Placental epithelial cell (primary cell): ENCODE data around the gene PDP2. TPM values are rescaled to one million over a fixed set of nuclear protein-coding genes. Genes with fewer than 3 reads are reported as not detected.

ENCODE experiments used
- total RNA-seq: library from RNA; depleted of rRNA; stranded (reverse); fragments of >200 nt; gene quantifications from 2 replicates; pipeline ENCODE4 v1.2.3, GENCODE V29; 2012

Gene PDP2, protein sequence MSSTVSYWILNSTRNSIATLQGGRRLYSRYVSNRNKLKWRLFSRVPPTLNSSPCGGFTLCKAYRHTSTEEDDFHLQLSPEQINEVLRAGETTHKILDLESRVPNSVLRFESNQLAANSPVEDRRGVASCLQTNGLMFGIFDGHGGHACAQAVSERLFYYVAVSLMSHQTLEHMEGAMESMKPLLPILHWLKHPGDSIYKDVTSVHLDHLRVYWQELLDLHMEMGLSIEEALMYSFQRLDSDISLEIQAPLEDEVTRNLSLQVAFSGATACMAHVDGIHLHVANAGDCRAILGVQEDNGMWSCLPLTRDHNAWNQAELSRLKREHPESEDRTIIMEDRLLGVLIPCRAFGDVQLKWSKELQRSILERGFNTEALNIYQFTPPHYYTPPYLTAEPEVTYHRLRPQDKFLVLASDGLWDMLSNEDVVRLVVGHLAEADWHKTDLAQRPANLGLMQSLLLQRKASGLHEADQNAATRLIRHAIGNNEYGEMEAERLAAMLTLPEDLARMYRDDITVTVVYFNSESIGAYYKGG
- total RNA-seq = 5.1 and 6.7 TPM in 2 replicates

DNA sequence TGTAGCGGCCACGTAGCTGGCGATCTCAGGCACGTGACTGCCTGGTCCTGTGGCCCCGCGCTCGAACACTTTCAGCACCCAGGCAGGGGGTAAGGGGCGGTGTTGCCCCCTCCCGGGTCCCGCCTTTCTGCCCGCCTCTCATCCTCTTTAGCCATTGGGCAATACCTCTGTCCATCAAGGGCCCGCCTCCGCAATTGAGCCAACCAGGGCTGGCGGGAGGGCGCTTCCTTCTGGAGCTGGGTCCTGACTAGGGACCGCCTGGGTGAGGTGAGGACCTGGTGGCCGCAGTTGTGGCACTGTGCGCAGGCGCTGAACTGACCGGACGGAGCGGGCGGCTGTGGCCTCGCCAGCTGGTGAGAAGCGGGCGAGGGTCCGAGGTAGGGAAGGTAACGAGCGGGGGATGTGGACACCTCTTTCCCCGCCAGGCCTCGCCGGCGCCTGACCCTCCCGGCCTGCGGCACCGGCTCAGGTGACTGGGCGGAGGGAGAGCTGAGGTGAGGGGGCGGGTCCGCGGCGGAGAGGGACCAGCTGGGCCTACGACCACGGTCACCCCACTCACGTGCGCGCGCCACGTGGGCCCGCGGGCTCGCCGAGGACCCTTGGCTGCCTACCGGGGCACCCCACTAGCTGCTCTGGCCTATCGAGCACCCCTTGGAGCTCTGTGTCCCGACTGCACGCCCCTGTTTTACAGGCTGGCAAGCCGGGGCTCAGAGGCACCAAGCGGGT lies at the start of gene PDP2:
Gene PDP2, plus strand, starts transcription at position 228 of the 726 bp plus-strand sequence. CDS start 3,770 bp downstream, outside the sequence.

DNA sequence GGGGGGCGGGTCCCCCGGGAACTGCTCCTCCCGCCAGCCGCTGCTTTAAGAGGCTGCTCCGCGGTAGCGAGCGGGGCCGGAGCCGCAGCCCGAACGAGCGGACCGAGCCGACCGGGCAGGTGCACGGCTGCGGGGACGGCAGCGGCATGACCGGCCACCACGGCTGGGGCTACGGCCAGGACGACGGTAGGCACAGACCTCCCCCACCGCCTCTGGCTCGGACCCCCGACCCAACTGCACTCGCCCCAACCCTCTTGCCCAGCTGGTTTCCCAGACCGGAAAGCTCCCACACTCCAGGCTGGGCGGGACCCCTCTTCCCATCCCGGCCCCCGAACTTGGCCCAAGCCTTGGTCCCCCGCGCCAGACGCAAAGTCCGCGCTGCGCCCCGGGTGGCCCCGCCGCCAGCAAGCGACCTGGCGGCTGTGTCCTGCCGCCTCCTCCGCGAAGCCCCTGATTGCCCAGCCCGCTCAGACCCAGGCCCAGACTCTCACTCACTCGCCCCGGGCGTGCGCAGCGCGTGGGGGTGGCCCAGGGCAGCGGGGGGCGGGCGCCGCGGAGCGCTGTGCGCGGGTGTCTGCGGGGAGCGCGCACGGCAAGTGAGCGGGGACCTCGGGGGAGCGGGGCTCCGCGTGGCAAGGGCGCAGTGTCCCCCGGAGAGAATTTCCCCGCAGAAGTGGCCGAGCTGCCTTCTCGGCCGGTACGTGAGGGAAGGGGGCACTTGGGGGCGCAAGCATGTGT lies 35.8 kb upstream of the PDP2 start, which contains the start of gene CA7:
Gene CA7, plus strand, starts transcription at position 73 of the 738 bp plus-strand sequence. Its CDS starts 74 bp downstream, at position 147.

DNA sequence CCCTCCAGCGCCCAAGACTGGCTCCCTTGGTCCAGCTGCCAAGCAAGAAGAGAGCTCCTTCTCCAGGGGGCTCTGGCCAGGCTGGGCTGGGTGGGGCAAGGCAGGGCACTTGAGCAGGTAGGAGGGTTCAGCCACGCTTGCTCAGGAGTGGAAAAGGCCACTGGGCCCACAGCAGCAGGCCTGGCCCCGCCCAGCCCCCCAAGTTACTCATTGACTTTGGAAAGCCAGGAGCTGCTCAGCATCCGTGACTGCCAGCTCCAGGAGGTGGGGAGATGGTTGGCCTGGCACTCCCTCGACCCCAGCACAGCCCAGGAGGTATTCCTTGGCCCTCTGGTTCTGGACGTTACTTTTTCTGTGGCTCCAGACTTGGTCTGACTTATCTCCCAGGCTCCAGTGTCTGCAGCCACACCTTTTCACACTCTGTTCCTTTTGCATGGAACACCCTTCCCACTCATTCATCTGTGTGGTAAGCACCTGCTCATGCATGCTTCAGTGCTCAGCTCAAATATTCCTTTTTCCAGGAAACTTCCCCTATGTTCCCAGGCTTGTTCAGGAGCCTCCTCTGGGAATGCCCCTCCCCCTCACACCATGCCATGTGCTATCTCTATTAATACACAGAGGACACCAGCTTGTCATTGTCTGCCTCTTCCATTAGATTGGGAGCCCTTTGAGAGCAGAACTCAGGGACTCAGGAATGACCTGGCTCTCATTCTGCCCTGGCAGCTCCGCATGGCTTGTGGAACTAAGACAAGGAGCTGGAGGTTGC lies 38.7 kb downstream of the PDP2 start, which contains the start of gene CDH16:
Gene CDH16, minus strand, starts transcription at position 83 of the 766 bp plus-strand sequence. CDS start 820 bp downstream, outside the sequence.

GRCh38 chr16:66925322-66925840 lies 45.1 kb downstream of the PDP2 start, which contains the start of gene RRAD:
Gene RRAD, minus strand, starts transcription at chr16:66925535. Its CDS starts 356 bp downstream, at chr16:66925179.

DNA sequence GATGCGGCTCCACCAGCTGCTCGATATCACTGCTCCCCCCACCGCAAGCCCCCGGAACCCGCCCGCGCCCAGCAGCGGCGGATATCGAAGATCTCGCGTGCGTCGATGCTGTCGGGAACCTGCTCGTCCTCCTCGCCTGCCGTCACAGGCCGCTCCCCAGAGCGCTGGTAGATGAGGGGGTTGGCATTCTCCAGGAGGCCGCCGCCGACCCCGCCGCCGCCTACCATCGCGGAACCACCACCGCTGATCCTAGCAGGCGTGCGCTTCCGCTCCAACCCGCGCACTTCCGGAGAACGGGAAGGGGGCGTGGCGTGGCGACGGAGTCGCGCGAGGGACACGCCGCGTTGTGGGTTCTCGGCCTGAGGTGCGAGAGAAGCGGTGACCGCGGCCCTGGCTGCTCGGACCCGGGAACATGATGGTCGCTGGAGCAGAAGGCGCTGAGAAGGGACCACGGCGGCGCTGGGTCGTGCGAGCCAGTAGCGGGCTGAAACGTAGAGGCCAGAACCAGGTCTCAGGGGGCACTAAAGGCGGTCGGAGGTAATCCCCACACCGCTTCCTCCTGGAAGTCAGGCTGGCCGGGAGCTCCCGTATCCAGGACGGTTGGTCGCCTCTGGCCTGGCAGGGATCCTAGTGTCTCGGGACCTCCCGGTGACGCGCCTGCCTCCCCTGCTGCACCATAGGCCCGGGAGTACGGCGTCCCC lies 54.0 kb downstream of the PDP2 start, which contains the start of gene CIAO2B:
Gene CIAO2B, minus strand, starts transcription at position 265 of the 701 bp plus-strand sequence. Its CDS starts 38 bp downstream, at position 227.

GRCh38 chr16:66935314-66936011 lies 55.1 kb downstream of the PDP2 start, which contains the start of gene CES2:
Gene CES2, plus strand, starts transcription at chr16:66935516. Its CDS starts 120 bp downstream, at chr16:66935636.

Other genes starting within 250 kb of the PDP2 start
- gene CMTM4, start 183.8 kb upstream of the PDP2 start, total RNA-seq = 9.8 and 17.1 TPM in 2 replicates
- 127 and 164 TPM in 2 replicates for gene DYNC1LI2, start 128.9 kb upstream of the PDP2 start, total RNA-seq
- 0.79 TPM in 1 of 2 replicates, not detected in the other for gene TERB1, start 78.9 kb upstream of the PDP2 start, total RNA-seq
- 40.0 and 43.1 TPM in 2 replicates for gene NAE1, start 49.5 kb upstream of the PDP2 start, total RNA-seq
- gene CA7, start 36.1 kb upstream of the PDP2 start, total RNA-seq = not detected in 2 replicates
- gene CDH16, start 38.4 kb downstream of the PDP2 start, total RNA-seq = under 0.01 and 0.11 TPM in 2 replicates
- gene RRAD, start 45.0 kb downstream of the PDP2 start, total RNA-seq = 0.39 and 22.0 TPM in 2 replicates
- gene CIAO2B, start 53.9 kb downstream of the PDP2 start, total RNA-seq = 63.2 and 110 TPM in 2 replicates
- gene CES2, start 55.0 kb downstream of the PDP2 start, total RNA-seq = 46.3 and 47.9 TPM in 2 replicates
- 0.11 and 0.39 TPM in 2 replicates for gene CES3, start 80.8 kb downstream of the PDP2 start, total RNA-seq
- 3.3 and 10.2 TPM in 2 replicates for gene CES4A, start 108.1 kb downstream of the PDP2 start, total RNA-seq
- gene CBFB, start 148.6 kb downstream of the PDP2 start, total RNA-seq = 46.0 and 56.1 TPM in 2 replicates
- 12.5 and 15.7 TPM in 2 replicates for gene PHAF1, start 229.4 kb downstream of the PDP2 start, total RNA-seq